HG03175 (cell line): Measurements from ENCODE around the gene DPH6.

Experiments
- ATAC-seq: cut with Tn5 transposase; IDR thresholded peaks from one replicate; pipeline ENCODE4 v1.9.1; 2021; ENCODE audit warnings: mild to moderate bottlenecking, moderate library complexity; ENCODE audit not compliant: unreplicated experiment

The DPH6 gene

GRCh38 chr15:35545316-35545823, 595 bp downstream of the DPH6 start:
- peak; percentile 18 for ATAC-seq

GRCh38 chr15:35540885-35541284, 5.1 kb downstream of the DPH6 start:
- no peak for ATAC-seq

GRCh38 chr15:35540021-35540420, 5.9 kb downstream of the DPH6 start:
- no peak for ATAC-seq

GRCh38 chr15:35535365-35535916, 10.5 kb downstream of the DPH6 start:
- no peak for ATAC-seq

GRCh38 chr15:35533130-35534110, 12.5 kb downstream of the DPH6 start:
- no peak for ATAC-seq

- no peak for ATAC-seq
These were observed 15.3 kb downstream of the DPH6 start for GRCh38 chr15:35530698-35531097.

GRCh38 chr15:35529784-35530183, 16.2 kb downstream of the DPH6 start:
- no peak for ATAC-seq

GRCh38 chr15:35522061-35522460, 23.9 kb downstream of the DPH6 start:
- no peak for ATAC-seq

- ATAC-seq: peak; percentile 75
These were observed 26.3 kb downstream of the DPH6 start for GRCh38 chr15:35519541-35520149.

- ATAC-seq: no peak
These were observed 26.9 kb downstream of the DPH6 start for GRCh38 chr15:35519052-35519451.

- ATAC-seq: no peak
These were observed 31.2 kb downstream of the DPH6 start for GRCh38 chr15:35514759-35515158.

GRCh38 chr15:35507932-35508638, 37.9 kb downstream of the DPH6 start:
- ATAC-seq: no peak

- ATAC-seq: no peak
These were observed 39.6 kb downstream of the DPH6 start for GRCh38 chr15:35506272-35506870.

- no peak for ATAC-seq
These were observed 40.2 kb downstream of the DPH6 start for GRCh38 chr15:35505809-35506208.

- no peak for ATAC-seq
These were observed 40.8 kb downstream of the DPH6 start for GRCh38 chr15:35505141-35505540.

GRCh38 chr15:35499723-35500122, 46.2 kb downstream of the DPH6 start:
- ATAC-seq: no peak

GRCh38 chr15:35496585-35496984, 49.4 kb downstream of the DPH6 start:
- ATAC-seq: peak; percentile 100

- no peak for ATAC-seq
These were observed 50.9 kb downstream of the DPH6 start for GRCh38 chr15:35495080-35495479.

- ATAC-seq: no peak
These were observed 54.0 kb downstream of the DPH6 start for GRCh38 chr15:35491999-35492398.

- ATAC-seq: no peak
These were observed 54.8 kb downstream of the DPH6 start for GRCh38 chr15:35491173-35491572.

- no peak for ATAC-seq
These were observed 55.5 kb downstream of the DPH6 start for GRCh38 chr15:35490511-35490910.
